H1 (cell line): ENCODE results near the gene ABHD2. TPM values are rescaled to one million over a fixed set of nuclear protein-coding genes. Genes with fewer than 3 reads are reported as not detected.

ENCODE experiments used
- BACH1 ChIP-seq: IDR thresholded peaks from 2 replicates; pipeline ENCODE4 v1.6.1; 2012; ENCODE audit warnings: low read length, improper control_type of control experiment
- NANOG ChIP-seq: IDR thresholded peaks from 2 replicates; pipeline ENCODE4 v1.6.1; 2011; ENCODE audit warnings: low read length, low read depth, mild to moderate bottlenecking, inconsistent platforms; ENCODE audit not compliant: insufficient read depth, poor library complexity, severe bottlenecking
- PHF8 ChIP-seq: fragments of 200-600 bp; sonication (generic); conservative IDR thresholded peaks from 2 replicates; pipeline ENCODE4 v1.7.1; 2012; ENCODE audit warnings: low read depth, mild to moderate bottlenecking, inconsistent platforms, low read length, moderate library complexity
- RFX5 ChIP-seq: IDR thresholded peaks from 2 replicates; pipeline ENCODE4 v1.6.1; 2011; ENCODE audit warnings: low read depth, low read length, improper control_type of control experiment, borderline replicate concordance
- SAP30 ChIP-seq: fragments of 300-600 bp; sonication (generic); IDR thresholded peaks from 2 replicates; pipeline ENCODE4 v1.7.1; 2012; ENCODE audit warnings: low read length, moderate library complexity, mild to moderate bottlenecking, inconsistent platforms; ENCODE audit not compliant: insufficient read depth, insufficient replicate concordance
- SP2 ChIP-seq: IDR thresholded peaks from 2 replicates; pipeline ENCODE4 v1.6.1; 2012; ENCODE audit warnings: mild to moderate bottlenecking, low read length, inconsistent platforms
- polyA plus RNA-seq, 7 experiments: library from polyadenylated mRNA; depleted of rRNA in 3 of 7; stranded (reverse) in 5 of 7; unstranded in 2 of 7; fragments of >200 nt in 5 of 7; fragments of 200-250 nt in 2 of 7; gene quantifications; 1 replicate in 5 of 7; 2 replicates in 1 of 7; 4 replicates in 1 of 7; pipeline versions ENCODE4 v1.2.1 to v1.2.3, GENCODE V29; 2011 to 2013; ENCODE audit warnings: missing spikeins in 2 of 7, mixed read lengths in 2 of 7
- total RNA-seq: library from RNA; stranded (reverse); fragmentation: NEBNext Ultra II Directional; extraction: Animal tissue kit (Norgen Biotek cat#: 25700); gene quantifications from 2 replicates; pipeline ENCODE4 v1.2.1, GENCODE V29; 2021
- TF ChIP-seq, protein P1 (sequence below): fragments of 300-600 bp; sonication (generic); IDR thresholded peaks from 2 replicates; pipeline ENCODE4 v1.7.1; 2012; ENCODE audit warnings: low read length, moderate library complexity, mild to moderate bottlenecking, inconsistent platforms; ENCODE audit not compliant: insufficient replicate concordance

ABHD2 gene
- total and polyA plus RNA-seq, 2 of the 8 experiments (the other 6 are each of a cell fraction or from before 2014, with no cell fraction given) = 9.1 to 23.7 TPM

DNA sequence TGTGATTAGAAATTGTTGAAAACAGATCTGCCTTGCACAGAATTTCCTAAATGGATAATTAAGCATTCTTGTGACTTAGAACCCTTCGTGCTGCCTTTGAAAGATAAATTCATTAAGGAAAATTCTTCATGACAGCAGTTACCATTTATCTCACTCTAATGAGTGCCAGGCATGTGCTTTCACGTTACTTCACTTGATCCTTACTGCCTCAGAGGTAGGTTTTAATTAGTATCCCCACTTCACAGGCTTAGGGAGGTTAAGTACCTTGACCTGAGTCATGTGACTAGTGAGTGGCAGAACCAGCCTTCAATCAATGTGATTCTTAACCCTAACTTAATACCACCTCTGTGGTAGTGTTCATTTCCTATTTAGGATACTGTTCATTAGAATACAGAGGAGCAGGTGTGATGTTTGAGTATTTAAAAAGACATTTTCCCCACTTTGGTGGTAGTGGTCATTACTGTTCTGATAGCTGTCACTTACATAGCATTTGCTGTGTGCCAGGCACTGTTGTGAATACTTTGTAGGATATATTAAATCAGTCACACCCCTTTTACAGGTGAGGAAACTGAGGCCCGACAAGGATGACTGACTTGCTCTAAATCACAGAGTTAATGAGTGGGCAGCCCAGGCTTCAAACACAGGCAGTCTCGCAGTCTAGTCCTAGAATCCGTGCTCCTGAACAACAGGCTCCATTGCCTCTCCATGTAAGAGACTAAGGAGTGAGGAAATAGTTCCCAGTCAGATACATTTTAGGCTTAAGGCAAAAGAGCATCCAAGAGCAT lies 75.2 kb downstream of the ABHD2 start (continued):
- TF ChIP-seq PHF8 (no peak), SP2 (no peak), SAP30 (no peak), RFX5 (no peak), BACH1 (no peak), NANOG (no peak)
- TF ChIP-seq, protein P1, sequence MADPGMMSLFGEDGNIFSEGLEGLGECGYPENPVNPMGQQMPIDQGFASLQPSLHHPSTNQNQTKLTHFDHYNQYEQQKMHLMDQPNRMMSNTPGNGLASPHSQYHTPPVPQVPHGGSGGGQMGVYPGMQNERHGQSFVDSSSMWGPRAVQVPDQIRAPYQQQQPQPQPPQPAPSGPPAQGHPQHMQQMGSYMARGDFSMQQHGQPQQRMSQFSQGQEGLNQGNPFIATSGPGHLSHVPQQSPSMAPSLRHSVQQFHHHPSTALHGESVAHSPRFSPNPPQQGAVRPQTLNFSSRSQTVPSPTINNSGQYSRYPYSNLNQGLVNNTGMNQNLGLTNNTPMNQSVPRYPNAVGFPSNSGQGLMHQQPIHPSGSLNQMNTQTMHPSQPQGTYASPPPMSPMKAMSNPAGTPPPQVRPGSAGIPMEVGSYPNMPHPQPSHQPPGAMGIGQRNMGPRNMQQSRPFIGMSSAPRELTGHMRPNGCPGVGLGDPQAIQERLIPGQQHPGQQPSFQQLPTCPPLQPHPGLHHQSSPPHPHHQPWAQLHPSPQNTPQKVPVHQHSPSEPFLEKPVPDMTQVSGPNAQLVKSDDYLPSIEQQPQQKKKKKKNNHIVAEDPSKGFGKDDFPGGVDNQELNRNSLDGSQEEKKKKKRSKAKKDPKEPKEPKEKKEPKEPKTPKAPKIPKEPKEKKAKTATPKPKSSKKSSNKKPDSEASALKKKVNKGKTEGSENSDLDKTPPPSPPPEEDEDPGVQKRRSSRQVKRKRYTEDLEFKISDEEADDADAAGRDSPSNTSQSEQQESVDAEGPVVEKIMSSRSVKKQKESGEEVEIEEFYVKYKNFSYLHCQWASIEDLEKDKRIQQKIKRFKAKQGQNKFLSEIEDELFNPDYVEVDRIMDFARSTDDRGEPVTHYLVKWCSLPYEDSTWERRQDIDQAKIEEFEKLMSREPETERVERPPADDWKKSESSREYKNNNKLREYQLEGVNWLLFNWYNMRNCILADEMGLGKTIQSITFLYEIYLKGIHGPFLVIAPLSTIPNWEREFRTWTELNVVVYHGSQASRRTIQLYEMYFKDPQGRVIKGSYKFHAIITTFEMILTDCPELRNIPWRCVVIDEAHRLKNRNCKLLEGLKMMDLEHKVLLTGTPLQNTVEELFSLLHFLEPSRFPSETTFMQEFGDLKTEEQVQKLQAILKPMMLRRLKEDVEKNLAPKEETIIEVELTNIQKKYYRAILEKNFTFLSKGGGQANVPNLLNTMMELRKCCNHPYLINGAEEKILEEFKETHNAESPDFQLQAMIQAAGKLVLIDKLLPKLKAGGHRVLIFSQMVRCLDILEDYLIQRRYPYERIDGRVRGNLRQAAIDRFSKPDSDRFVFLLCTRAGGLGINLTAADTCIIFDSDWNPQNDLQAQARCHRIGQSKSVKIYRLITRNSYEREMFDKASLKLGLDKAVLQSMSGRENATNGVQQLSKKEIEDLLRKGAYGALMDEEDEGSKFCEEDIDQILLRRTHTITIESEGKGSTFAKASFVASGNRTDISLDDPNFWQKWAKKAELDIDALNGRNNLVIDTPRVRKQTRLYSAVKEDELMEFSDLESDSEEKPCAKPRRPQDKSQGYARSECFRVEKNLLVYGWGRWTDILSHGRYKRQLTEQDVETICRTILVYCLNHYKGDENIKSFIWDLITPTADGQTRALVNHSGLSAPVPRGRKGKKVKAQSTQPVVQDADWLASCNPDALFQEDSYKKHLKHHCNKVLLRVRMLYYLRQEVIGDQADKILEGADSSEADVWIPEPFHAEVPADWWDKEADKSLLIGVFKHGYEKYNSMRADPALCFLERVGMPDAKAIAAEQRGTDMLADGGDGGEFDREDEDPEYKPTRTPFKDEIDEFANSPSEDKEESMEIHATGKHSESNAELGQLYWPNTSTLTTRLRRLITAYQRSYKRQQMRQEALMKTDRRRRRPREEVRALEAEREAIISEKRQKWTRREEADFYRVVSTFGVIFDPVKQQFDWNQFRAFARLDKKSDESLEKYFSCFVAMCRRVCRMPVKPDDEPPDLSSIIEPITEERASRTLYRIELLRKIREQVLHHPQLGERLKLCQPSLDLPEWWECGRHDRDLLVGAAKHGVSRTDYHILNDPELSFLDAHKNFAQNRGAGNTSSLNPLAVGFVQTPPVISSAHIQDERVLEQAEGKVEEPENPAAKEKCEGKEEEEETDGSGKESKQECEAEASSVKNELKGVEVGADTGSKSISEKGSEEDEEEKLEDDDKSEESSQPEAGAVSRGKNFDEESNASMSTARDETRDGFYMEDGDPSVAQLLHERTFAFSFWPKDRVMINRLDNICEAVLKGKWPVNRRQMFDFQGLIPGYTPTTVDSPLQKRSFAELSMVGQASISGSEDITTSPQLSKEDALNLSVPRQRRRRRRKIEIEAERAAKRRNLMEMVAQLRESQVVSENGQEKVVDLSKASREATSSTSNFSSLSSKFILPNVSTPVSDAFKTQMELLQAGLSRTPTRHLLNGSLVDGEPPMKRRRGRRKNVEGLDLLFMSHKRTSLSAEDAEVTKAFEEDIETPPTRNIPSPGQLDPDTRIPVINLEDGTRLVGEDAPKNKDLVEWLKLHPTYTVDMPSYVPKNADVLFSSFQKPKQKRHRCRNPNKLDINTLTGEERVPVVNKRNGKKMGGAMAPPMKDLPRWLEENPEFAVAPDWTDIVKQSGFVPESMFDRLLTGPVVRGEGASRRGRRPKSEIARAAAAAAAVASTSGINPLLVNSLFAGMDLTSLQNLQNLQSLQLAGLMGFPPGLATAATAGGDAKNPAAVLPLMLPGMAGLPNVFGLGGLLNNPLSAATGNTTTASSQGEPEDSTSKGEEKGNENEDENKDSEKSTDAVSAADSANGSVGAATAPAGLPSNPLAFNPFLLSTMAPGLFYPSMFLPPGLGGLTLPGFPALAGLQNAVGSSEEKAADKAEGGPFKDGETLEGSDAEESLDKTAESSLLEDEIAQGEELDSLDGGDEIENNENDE = no peak
- TF ChIP-seq, all 59 proteins: peak for 0
